IPS-18a (cell line): ENCODE results near the gene MYL12A.

Source experiments
- H3K27ac ChIP-seq: one replicate; pipeline ENCODE4 v1.5.1; 2013; ENCODE audit warnings: low read length
- H3K27me3 ChIP-seq: one replicate; pipeline ENCODE4 v1.6.1; 2013; ENCODE audit warnings: mild to moderate bottlenecking, low read length; ENCODE audit not compliant: control insufficient read depth, insufficient read depth
- H3K36me3 ChIP-seq: one replicate; pipeline ENCODE4 v1.6.1; 2013; ENCODE audit warnings: low read depth, low read length; ENCODE audit not compliant: control insufficient read depth
- H3K4me1 ChIP-seq: one replicate; pipeline ENCODE4 v1.6.1; 2013; ENCODE audit warnings: low read depth, low read length; ENCODE audit not compliant: control insufficient read depth
- H3K4me3 ChIP-seq: one replicate; pipeline ENCODE4 v1.5.1; 2013; ENCODE audit warnings: low read length
- H3K9ac ChIP-seq: one replicate; pipeline ENCODE4 v1.6.1; 2013; ENCODE audit warnings: mild to moderate bottlenecking, low read length, moderate library complexity
- H3K9me3 ChIP-seq: one replicate; pipeline ENCODE4 v1.6.1; 2013; ENCODE audit warnings: low read depth, low read length; ENCODE audit not compliant: control insufficient read depth

Gene MYL12A

DNA sequence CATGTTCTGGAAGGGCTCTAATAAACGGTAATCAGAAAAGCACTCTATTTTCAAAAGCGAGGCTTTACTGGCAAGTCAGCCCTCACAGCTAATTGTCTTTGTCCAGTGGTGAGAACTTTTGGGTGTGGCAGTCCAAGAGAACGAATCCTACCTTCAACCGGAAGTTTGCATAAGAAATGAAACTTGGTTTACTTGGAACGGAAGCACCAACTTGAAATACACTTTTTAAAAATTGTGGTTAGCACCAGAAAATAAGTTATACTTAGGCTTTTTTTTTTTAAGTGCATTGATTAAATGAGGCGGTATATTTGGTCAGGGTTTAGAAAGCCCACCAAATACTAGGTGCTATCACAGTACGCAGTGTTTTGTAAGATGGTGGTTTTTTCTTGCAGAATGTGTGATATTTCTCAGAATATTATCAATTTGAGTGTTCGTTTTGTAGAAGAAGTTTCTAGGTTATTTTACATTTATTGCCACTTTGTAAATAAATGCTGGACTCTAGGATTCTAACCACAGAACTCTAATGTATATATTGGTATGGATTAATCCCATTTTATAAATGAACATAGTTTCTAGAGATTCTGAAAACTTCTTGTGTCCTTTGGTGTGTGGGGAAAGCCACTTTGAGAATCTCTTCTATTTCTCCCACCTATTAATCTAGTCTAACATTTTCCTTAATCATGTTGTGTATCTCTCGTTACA lies 1.2 kb downstream of the MYL12A start:
- no peak overlapping the region for H3K27ac ChIP-seq
- peaks cover 19% of the 10 kb centered on the region for H3K36me3 ChIP-seq
- H3K27me3 ChIP-seq, result peaks cover 4% of the 10 kb centered on the region
- no peaks in the 10 kb centered on the region for H3K9me3 ChIP-seq
- peak overlapping the region; percentile 99 for H3K9ac ChIP-seq
- peak overlapping the region; percentile 90 for H3K4me3 ChIP-seq
- peaks cover 19% of the 10 kb centered on the region for H3K4me1 ChIP-seq

DNA sequence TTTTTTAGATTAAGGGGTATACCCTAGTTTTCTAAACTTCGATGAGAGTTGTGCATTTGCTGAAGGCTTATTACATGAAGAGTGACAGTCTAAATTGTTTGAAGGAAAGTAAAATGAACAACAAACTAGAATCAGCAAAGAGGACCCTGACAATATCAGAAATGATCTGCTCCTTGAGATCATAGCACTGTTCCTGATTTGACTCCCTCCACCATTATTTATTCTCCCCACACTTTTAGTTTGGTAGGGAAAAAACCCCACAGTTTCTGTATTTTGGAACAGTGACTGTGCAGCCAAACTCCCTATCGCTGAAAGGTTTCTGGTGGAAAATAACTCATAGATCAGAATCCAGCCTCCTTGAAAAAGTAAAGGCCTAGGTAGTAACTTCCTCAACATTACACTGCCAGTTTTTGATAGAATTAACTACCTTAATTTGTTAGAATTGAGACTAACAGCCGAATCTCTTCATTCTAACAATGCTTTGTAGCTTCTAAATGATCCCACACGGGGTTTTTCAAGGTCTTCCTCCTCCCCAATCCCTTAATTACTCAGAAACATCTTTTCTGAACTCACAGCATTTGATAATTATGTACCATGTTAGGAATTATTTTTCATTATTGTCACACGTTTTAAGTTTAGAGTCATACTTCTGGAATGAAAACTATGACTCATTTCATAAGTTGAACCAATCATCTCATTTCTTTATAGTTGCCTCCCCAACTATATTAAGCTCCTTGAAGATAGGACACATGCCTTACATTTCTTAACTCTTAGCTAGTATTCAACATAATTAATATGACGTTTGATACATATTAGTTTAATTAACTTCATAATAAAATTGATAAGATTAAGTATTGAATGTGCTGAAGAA lies 2.9 kb downstream of the MYL12A start:
- peaks cover 19% of the 10 kb centered on the region for H3K4me1 ChIP-seq
- H3K36me3 ChIP-seq, result peaks cover 35% of the 10 kb centered on the region
- no peak overlapping the region for H3K27ac ChIP-seq
- H3K27me3 ChIP-seq, result peaks cover 4% of the 10 kb centered on the region
- no peaks in the 10 kb centered on the region for H3K9me3 ChIP-seq
- no peak overlapping the region for H3K4me3 ChIP-seq
- H3K9ac ChIP-seq, result no peak overlapping the region

DNA sequence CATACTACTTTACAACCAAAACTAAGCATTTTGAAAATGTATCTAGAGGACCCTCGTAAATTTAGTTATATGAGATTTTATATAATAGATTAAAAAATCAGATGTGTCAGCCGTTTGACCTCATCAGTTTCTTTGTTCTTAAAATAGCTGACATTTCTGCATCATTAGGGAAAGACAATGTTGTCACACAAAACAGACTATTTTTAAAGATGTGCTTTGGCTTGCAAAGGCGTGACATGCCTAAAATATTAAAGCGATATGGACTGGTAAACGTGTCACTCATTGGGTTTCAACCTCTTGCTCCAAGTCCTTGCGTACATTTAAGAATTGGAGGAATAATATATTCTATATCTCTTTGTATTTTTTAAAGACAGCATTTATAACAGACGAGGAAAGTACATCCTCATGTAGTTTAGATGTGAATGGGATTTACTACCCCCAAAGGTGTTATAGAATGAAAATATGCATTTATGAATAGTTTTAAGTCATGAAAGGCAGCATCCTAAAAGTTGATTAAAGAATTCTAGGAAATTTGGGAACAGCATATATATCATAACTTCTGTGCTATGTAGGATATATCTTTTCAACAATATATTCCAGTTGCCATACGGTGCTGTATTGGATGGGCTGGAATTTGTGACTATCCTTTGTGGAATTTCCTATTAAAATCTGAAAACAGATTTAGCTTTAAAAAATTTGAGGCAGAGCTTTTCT lies 3.8 kb downstream of the MYL12A start:
- H3K27ac ChIP-seq, result no peak overlapping the region
- H3K36me3 ChIP-seq, result peaks cover 45% of the 10 kb centered on the region
- no peaks in the 10 kb centered on the region for H3K9me3 ChIP-seq
- peaks cover 2% of the 10 kb centered on the region for H3K27me3 ChIP-seq
- no peak overlapping the region for H3K9ac ChIP-seq
- H3K4me3 ChIP-seq, result no peak overlapping the region
- H3K4me1 ChIP-seq, result peaks cover 13% of the 10 kb centered on the region

DNA sequence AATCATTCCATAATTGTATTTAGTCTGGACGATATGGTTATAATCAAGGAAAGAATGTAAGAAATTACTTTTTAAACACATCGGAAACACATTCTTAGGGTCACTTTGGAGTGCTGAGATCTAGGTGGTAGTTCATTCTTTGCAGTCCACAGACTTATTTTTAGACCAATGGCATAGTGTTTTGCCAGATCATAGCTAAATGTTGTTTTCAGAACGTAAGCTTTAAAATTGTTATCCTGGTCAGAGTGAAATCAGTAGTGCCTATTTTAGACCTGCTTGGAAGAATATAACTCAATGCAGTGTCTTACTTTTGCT lies 4.3 kb downstream of the MYL12A start:
- Histone ChIP-seq H3K9me3 (no peaks in the 10 kb centered on the region), H3K9ac (no peak overlapping the region), H3K36me3 (peaks cover 50% of the 10 kb centered on the region), H3K4me1 (peaks cover 8% of the 10 kb centered on the region), H3K4me3 (no peak overlapping the region), H3K27ac (no peak overlapping the region), H3K27me3 (no peaks in the 10 kb centered on the region)

DNA sequence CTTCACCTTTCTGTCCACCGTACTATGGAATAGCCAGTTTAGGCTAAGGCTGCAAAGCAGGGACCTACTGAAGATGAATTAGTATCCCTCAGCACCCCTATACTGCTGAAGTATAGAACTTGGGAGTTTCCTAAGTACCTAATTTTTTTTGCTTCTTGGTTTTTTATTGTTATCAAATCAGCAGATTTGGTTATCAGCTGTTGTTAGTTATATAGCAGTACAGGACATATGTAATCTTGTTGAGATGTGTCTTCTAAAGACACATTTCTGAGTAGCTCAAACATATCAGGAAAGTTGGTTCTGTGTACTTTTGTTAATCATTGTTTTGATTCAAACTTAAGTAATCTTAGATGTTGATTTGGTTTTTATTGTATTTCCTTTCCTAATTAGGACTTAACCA lies 5.2 kb downstream of the MYL12A start:
- peaks cover 7% of the 10 kb centered on the region for H3K4me1 ChIP-seq
- no peak overlapping the region for H3K4me3 ChIP-seq
- peaks cover 59% of the 10 kb centered on the region for H3K36me3 ChIP-seq
- no peak overlapping the region for H3K9ac ChIP-seq
- H3K27me3 ChIP-seq, result no peaks in the 10 kb centered on the region
- no peak overlapping the region for H3K27ac ChIP-seq
- H3K9me3 ChIP-seq, result no peaks in the 10 kb centered on the region

DNA sequence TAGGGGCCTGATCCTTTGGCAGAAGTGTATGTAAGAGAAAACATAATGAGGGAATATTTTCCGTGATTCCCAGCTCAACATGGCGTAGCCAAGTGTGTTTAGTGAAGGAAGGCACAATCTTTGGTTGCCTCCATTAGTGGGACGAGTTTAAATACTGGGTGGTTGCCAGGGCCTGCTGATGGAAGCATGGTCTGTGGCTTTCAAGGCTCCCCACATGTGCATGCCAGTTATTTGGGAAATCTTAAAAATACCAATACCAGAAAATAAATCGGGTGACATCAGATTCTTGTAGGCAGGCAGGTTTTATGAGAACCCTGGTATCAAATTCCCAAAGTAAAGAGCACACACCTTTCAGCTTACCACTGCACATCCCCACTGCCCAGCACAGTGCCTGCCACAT lies 7.1 kb downstream of the MYL12A start:
- H3K4me3 ChIP-seq, result no peak overlapping the region
- no peaks in the 10 kb centered on the region for H3K27me3 ChIP-seq
- H3K27ac ChIP-seq, result no peak overlapping the region
- H3K9me3 ChIP-seq, result no peaks in the 10 kb centered on the region
- no peak overlapping the region for H3K9ac ChIP-seq
- H3K4me1 ChIP-seq, result no peaks in the 10 kb centered on the region
- peaks cover 59% of the 10 kb centered on the region for H3K36me3 ChIP-seq

DNA sequence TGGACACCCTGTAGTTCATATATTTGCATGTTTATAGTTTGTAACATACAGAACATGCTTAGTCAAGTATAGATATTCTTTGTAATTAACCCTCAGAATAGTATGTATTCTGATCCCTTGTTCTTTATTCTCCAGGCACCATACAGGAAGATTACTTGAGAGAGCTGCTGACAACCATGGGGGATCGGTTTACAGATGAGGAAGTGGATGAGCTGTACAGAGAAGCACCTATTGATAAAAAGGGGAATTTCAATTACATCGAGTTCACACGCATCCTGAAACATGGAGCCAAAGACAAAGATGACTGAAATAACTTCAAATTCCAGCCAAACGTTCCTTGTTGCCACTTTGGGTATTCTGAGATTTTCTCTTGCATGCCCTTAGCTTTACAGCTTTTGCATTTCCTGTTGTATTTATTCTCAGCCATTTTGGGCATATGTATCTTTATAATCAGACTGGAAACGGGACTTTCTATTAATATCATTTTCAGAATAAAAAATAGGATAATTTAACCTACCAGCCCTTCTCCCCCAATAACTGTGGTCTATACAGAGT lies 8.1 kb downstream of the MYL12A start:
- Histone ChIP-seq H3K27me3 (no peaks in the 10 kb centered on the region), H3K9me3 (no peaks in the 10 kb centered on the region), H3K4me3 (no peak overlapping the region), H3K4me1 (no peaks in the 10 kb centered on the region), H3K36me3 (peaks cover 54% of the 10 kb centered on the region), H3K27ac (no peak overlapping the region), H3K9ac (no peak overlapping the region)

DNA sequence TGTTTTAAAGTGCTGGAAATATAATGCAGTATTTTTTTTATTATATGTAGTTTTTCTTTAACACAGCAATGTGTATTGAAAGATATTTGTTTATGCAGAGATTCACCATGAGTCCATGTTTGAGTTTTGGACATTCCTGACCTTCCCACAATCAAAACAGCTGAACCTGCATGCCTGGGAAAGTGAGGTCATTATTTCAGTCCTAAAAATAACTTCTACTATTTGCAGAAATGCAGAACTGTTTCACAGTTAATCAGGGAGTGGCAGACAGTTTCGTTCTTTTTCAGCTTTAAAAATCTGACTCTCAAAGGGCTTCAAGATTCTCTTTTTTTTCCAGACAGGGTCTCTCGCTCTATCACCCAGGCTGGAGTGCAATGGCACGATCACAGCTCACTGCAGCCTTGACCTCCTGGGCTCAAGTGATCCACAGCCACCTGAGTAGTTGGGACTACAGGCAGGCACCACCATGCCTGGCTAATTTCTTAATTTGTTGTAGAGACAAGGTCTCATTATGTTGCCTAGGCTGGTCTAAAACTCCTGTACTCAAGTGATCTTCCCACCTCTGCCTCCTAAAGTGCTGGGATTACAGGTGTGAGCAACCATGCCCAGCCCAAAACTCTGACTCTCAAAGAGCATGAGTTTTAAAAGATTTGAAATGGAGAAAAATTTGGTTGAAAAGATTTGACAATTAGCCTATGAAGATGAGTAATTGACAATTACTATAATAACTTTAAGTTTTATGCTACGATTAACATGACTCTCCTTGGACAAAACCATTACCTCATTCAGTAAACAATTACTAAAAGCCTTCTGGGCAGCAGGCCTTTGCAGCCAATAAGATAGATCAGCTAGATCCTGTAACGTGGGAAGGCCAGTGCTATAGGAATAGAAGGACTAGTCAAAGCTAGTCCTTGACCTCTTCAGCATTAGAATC lies 9.4 kb downstream of the MYL12A start:
- H3K9ac ChIP-seq, result no peak overlapping the region
- H3K9me3 ChIP-seq, result no peaks in the 10 kb centered on the region
- H3K27ac ChIP-seq, result no peak overlapping the region
- peaks cover 54% of the 10 kb centered on the region for H3K36me3 ChIP-seq
- H3K4me3 ChIP-seq, result no peak overlapping the region
- H3K4me1 ChIP-seq, result no peaks in the 10 kb centered on the region
- no peaks in the 10 kb centered on the region for H3K27me3 ChIP-seq

DNA sequence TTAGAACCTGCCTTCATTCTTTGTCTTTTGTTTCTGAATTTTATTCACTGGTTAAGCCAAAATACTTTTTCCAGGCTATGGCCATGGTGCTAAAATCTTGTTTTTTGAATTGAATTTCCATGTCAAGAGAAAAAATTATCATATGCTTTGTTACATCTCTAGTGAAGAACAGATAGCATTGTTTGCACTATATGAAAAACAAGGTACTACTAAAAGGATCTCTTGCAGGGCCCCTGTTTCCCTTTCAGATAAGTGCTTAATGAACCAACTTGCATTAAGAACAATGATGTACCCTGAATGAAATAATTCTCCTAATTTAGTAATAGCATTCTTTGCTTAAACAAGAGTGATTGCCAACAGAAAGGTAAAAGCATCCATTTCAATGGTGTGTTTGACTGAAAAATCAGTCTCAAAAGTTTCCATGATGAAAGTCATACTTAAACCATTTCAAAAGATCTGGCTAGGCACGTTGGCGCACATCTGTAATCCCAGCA lies 10.1 kb downstream of the MYL12A start:
- no peak overlapping the region for H3K9ac ChIP-seq
- H3K27ac ChIP-seq, result no peak overlapping the region
- H3K9me3 ChIP-seq, result no peaks in the 10 kb centered on the region
- no peaks in the 10 kb centered on the region for H3K4me1 ChIP-seq
- H3K27me3 ChIP-seq, result no peaks in the 10 kb centered on the region
- H3K4me3 ChIP-seq, result no peak overlapping the region
- H3K36me3 ChIP-seq, result peaks cover 54% of the 10 kb centered on the region

DNA sequence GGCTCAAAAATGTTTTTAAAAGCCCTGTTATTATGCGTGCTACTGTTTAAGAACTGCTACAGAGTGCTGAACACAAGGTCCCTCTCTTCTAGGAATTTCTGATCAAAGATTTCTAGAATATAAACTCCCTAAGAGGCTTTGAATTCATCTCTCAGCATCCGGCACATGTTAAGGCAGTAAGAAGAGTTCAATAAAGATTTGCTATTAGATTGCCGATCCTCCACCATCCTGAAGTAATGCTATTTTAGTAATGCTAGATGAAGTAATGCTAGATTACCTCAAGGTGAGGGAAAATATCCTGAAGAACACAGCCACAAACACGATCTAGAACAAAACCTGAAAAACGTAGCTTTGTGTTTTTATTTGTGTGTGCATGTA lies 13.4 kb downstream of the MYL12A start:
- Histone ChIP-seq H3K4me1 (peaks cover 10% of the 10 kb centered on the region), H3K36me3 (peaks cover 23% of the 10 kb centered on the region), H3K9me3 (no peaks in the 10 kb centered on the region), H3K27me3 (no peaks in the 10 kb centered on the region), H3K27ac (peak overlapping the region; percentile 93), H3K9ac (peak overlapping the region; percentile 93), H3K4me3 (peak overlapping the region; percentile 96)
